Measurements from ENCODE around the gene GIT2. TPM values are rescaled to one million over a fixed set of nuclear protein-coding genes. Genes with fewer than 3 reads are reported as not detected.

GIT2 gene
- total and polyA plus RNA-seq, 2 of the 13 experiments (the other 11 are each of a cell fraction or from before 2014, with no cell fraction given): 18.4 to 19.8 TPM

GRCh38 chr12:109999983-110000505 lies 3.9 kb upstream of the GIT2 start:
- no peak overlapping the region for H2AFZ ChIP-seq (ENCODE audit: low read length)
- intact Hi-C loops (cut with micrococcal nuclease; ENCODE audit: unreplicated experiment): loop anchor here (1.0 to 5.0 kb wide), 2 partner anchors 39 to 53 kb away; no protein-coding TSS in a partner anchor
- H3K79me2 ChIP-seq (ENCODE audit: insufficient read depth, low read length): peaks cover 25% of the 10 kb centered on the region
- H3K4me1 ChIP-seq (ENCODE audit: insufficient read depth, low read length): peaks cover 45% of the 10 kb centered on the region
- H3K4me2 ChIP-seq (ENCODE audit: low read depth, low read length): peak overlapping the region; percentile 92
- no peaks in the 10 kb centered on the region; a peak in 1 of 5 replicates for H3K27me3 ChIP-seq (ENCODE audit: control insufficient read depth in 1 of 2, insufficient read depth in 2 of 2, low read length in 2 of 2)
- H3K9ac ChIP-seq (ENCODE audit: insufficient read depth, low read depth, low read length): peak overlapping the region; percentile 99
- 12% methylated on average over 14 of the region's 17 CpGs for WGBS (ENCODE audit: low lambda C conversion rate)
- ChIA-PET CTCF (ENCODE audit: low intra/inter-chr PET ratio, low total read pairs) (no interaction called here), POLR2A (interaction anchor here (1.0 to 2.6 kb wide), 7 partner anchors 11 to 80 kb away, joined by 3 to 12 read pairs (median 4); no protein-coding TSS in a partner anchor)
- no peaks in the 10 kb centered on the region; a peak in 1 of 5 replicates for H3K36me3 ChIP-seq (replicated peaks in 1 of 2; ENCODE audit: control insufficient read depth in 1 of 2, insufficient read depth in 2 of 2, low read length in 2 of 2)
- BruUV-seq (replicated peaks): TSS peak; percentile 61
- no peaks in the 10 kb centered on the region for H3K9me3 ChIP-seq (ENCODE audit: low read length)
- FAIRE-seq: no peak
- H3K27ac ChIP-seq (ENCODE audit: extremely low read length, insufficient read depth, low read length): peak overlapping the region; percentile 99
- in situ Hi-C loops (cut with HindIII; ENCODE audit: extremely low pct_ligation_motif_present, low pct_unique_long_range_greater_than_20kb): no loop called here
- peaks cover 4% of the 10 kb centered on the region; the same call in 1 of the 2 replicates for H4K20me1 ChIP-seq (ENCODE audit: insufficient read depth, low read length)
- ATAC-seq: no peak
- H3K4me3 ChIP-seq (replicated peaks in 1 of 3; ENCODE audit: insufficient read depth in 1 of 3, low read depth in 2 of 3, low read length in 3 of 3): peak overlapping the region; percentile 88 to 92 (median 92)
- DNase-seq (ENCODE audit: low spot score): no peak
- no peak for TF ChIP-seq HNRNPL (IDR thresholded peaks at IDR 0.05; ENCODE audit: low read depth, low read length)
- TF ChIP-seq, protein P1, sequence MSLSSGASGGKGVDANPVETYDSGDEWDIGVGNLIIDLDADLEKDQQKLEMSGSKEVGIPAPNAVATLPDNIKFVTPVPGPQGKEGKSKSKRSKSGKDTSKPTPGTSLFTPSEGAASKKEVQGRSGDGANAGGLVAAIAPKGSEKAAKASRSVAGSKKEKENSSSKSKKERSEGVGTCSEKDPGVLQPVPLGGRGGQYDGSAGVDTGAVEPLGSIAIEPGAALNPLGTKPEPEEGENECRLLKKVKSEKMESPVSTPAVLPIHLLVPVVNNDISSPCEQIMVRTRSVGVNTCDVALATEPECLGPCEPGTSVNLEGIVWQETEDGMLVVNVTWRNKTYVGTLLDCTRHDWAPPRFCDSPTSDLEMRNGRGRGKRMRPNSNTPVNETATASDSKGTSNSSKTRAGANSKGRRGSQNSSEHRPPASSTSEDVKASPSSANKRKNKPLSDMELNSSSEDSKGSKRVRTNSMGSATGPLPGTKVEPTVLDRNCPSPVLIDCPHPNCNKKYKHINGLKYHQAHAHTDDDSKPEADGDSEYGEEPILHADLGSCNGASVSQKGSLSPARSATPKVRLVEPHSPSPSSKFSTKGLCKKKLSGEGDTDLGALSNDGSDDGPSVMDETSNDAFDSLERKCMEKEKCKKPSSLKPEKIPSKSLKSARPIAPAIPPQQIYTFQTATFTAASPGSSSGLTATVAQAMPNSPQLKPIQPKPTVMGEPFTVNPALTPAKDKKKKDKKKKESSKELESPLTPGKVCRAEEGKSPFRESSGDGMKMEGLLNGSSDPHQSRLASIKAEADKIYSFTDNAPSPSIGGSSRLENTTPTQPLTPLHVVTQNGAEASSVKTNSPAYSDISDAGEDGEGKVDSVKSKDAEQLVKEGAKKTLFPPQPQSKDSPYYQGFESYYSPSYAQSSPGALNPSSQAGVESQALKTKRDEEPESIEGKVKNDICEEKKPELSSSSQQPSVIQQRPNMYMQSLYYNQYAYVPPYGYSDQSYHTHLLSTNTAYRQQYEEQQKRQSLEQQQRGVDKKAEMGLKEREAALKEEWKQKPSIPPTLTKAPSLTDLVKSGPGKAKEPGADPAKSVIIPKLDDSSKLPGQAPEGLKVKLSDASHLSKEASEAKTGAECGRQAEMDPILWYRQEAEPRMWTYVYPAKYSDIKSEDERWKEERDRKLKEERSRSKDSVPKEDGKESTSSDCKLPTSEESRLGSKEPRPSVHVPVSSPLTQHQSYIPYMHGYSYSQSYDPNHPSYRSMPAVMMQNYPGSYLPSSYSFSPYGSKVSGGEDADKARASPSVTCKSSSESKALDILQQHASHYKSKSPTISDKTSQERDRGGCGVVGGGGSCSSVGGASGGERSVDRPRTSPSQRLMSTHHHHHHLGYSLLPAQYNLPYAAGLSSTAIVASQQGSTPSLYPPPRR (CRISPR knock-in tag; IDR thresholded peaks at IDR 0.05; ENCODE audit: borderline replicate concordance): no peak
- TF ChIP-seq ZNF10 (CRISPR knock-in tag; IDR thresholded peaks at IDR 0.05; ENCODE audit: borderline replicate concordance, low read depth): no peak
- TF ChIP-seq SAP130 (CRISPR knock-in tag; IDR thresholded peaks at IDR 0.05; ENCODE audit: low read depth): no peak; the same call in 1 of the 2 replicates
- 0 out of 2 replicates have a peak, but pooled peaks have one; percentile 12 for TF ChIP-seq HDAC2 (CRISPR knock-in tag; IDR thresholded peaks at IDR 0.05)
- TF ChIP-seq ZNF687 (CRISPR knock-in tag; IDR thresholded peaks at IDR 0.05): no peak
- no peak for TF ChIP-seq ZNF101 (CRISPR knock-in tag; IDR thresholded peaks at IDR 0.05; ENCODE audit: borderline replicate concordance, low read depth)
- 0 out of 2 replicates have a peak, but pooled peaks have one; percentile 47 for TF ChIP-seq ZBTB26 (CRISPR knock-in tag; IDR thresholded peaks at IDR 0.05; ENCODE audit: borderline replicate concordance)
- TF ChIP-seq, protein P2, sequence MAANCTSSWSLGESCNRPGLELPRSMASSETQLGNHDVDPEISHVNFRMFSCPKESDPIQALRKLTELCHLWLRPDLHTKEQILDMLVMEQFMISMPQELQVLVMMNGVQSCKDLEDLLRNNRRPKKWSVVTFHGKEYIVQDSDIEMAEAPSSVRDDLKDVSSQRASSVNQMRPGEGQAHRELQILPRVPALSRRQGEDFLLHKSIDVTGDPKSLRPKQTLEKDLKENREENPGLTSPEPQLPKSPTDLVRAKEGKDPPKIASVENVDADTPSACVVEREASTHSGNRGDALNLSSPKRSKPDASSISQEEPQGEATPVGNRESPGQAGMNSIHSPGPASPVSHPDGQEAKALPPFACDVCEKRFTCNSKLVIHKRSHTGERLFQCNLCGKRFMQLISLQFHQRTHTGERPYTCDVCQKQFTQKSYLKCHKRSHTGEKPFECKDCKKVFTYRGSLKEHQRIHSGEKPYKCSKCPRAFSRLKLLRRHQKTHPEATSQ (CRISPR knock-in tag; IDR thresholded peaks at IDR 0.05; ENCODE audit: borderline replicate concordance): no peak
- TF ChIP-seq MTF2 (CRISPR knock-in tag; IDR thresholded peaks at IDR 0.05; ENCODE audit: borderline replicate concordance): no peak
- no peak for TF ChIP-seq ZNF251 (CRISPR knock-in tag; IDR thresholded peaks at IDR 0.05)

Measured in HepG2 (cell line).